Measurements from ENCODE around the gene CTIF.

The CTIF gene

DNA sequence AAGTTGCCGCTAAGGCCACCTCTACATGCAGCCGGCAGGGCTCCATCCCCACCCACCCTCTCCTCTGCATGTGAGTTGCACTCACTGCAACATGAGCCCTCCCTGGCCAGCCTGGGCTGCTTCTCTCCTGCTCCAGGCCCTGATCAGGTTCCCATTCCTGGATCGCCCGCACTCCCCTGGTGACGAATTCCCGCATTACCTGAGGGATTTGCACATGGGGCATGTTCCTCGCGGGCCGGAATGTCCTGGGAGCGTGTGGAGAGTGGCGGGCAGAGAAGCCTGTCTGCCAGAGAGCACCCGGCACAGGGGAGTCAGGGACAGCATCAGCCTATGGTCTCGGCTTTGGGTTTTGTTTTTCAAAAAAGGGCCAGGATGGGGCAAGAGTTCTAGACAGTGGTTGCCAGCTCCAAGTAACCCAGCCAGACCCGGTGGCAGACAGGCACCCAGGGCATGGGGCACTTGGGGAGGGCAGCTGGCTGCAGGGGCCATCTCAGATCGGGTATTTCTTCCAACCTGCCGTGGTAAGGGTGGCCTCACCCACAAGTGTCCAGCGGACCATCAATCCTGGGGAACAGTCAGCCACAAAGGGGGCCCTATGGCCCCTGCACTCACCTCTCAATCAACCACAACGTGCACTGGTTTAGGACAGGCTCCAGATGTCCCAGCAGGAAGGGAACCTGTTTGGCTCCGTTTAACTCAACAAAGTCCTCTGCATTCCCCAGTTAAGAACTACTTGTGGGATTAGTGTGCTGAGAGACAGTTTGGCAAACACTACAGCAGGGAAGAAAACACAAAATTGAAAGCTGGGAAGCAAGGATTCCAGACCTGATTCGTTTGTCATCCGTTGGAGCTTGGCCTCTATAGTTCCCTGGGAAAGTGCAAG is 224.2 kb downstream of the CTIF start:
- TF ChIP-seq, protein P1, sequence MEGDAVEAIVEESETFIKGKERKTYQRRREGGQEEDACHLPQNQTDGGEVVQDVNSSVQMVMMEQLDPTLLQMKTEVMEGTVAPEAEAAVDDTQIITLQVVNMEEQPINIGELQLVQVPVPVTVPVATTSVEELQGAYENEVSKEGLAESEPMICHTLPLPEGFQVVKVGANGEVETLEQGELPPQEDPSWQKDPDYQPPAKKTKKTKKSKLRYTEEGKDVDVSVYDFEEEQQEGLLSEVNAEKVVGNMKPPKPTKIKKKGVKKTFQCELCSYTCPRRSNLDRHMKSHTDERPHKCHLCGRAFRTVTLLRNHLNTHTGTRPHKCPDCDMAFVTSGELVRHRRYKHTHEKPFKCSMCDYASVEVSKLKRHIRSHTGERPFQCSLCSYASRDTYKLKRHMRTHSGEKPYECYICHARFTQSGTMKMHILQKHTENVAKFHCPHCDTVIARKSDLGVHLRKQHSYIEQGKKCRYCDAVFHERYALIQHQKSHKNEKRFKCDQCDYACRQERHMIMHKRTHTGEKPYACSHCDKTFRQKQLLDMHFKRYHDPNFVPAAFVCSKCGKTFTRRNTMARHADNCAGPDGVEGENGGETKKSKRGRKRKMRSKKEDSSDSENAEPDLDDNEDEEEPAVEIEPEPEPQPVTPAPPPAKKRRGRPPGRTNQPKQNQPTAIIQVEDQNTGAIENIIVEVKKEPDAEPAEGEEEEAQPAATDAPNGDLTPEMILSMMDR (IDR thresholded peaks at IDR 0.05): no peak
- no peak for TF ChIP-seq ZFX (IDR thresholded peaks at IDR 0.05; ENCODE audit: borderline replicate concordance)
- no peak overlapping the region for H3K27ac ChIP-seq

DNA sequence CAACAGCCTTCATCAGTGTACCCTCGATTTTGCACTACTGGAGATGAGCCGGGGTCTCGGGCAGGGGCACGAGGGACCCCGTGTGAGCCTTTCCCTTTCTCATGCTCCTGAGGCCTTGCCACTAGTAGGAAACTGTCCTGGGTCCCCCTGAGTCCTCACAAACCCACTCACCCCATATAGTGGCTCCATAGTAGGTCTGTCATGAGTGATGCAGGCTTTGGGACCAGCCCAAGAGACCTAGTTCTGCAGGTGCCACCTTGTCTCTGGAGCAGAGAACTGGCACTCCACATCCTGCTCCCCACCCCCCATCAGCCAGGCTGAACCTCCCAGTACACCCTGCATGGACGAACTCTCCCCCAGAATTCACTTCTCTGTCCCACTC is 224.9 kb downstream of the CTIF start:
- H3K27ac ChIP-seq: no peak overlapping the region
- no peak for TF ChIP-seq ZFX (IDR thresholded peaks at IDR 0.05; ENCODE audit: borderline replicate concordance)
- TF ChIP-seq, protein P1 (IDR thresholded peaks at IDR 0.05): no peak

DNA sequence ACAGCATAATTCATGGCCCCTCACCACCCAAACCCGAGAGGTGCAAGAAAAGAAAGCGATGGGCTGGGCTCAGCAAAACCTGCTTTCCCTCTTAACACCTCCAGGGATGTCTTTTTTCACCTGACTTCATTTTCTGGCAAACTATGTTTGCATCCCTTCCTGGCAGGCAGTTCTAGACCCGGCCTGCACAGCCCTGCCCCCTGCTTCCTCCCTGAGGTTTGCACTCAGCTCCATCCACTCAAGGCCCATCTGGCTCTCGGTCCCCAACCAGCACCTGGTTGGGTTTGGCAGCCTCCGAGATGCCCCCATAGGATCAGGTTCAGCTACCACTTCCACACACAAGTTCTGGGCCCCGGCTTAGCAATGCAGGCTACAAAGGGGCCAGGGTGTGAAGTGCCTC is 226.2 kb downstream of the CTIF start:
- TF ChIP-seq, protein P1 (IDR thresholded peaks at IDR 0.05): no peak
- TF ChIP-seq ZFX (IDR thresholded peaks at IDR 0.05; ENCODE audit: borderline replicate concordance): no peak
- no peak overlapping the region for H3K27ac ChIP-seq

DNA sequence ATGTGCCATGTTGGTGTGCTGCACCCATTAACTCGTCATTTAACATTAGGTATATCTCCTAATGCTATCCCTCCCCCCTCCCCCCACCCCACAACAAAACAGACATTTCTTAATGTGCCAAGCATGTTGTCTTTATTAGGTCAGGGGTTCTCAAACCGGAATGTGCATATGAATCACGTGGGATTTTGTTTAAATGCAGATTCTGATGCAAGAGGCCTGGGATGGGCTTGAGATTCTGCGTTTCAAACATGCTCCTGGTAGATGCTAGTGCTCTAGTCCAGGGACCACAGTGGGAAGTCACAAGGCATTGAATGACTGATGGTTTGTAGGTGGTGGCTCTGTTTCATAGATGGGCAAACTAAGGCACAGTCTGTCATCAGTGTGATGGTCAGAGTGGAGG is 227.2 kb downstream of the CTIF start:
- no peak for TF ChIP-seq ZFX (IDR thresholded peaks at IDR 0.05; ENCODE audit: borderline replicate concordance)
- TF ChIP-seq, protein P1 (IDR thresholded peaks at IDR 0.05): no peak
- no peak overlapping the region for H3K27ac ChIP-seq

DNA sequence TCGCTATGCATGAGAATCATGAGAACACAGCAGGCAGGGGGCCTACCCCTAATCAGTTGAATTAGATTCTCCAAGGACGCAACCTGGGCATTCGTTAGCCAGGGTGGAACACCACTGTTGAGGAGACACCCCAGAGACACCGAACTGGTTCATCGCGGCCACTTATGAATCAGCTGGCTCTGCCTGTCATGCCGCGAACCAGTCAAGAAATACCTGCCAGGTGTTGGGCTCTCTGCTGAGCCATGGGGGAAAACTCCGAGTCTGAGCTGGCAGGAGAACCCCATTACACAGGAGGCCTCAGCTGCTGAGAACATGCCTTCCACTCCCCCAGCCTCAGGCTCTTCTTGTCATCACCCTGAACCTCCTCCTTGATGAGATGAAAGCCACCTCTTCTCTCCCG is 227.7 kb downstream of the CTIF start:
- no peak overlapping the region for H3K27ac ChIP-seq
- no peak for TF ChIP-seq ZFX (IDR thresholded peaks at IDR 0.05; ENCODE audit: borderline replicate concordance)
- TF ChIP-seq, protein P1 (IDR thresholded peaks at IDR 0.05): no peak

DNA sequence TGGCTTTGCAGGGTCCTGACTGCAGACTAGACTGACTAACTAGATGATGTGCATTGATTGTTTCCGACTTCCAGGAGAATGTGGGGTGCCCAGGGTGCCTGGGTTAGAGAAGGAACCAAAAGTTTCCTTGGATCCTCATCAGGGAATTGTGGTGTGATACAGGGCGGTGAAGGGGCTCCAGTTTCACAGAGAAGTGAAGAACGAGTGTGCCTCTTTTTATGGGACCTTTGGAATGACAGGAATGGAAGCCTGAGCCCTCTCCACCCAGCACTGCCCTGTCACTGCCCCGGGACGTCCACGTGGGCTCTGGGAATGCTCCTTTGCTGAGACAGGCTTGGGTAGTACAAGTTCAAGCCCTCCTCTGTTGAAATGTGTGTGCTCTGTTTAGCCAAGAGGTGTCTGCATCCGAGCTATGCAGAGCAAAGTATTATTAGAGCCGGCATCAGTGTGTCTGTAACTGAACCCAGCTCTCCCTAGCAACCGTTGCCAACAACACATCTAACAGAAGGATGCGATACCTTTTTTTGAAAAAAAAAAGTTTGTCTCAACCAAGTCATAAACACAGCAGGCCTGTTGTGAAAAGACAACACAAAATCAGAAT is 228.4 kb downstream of the CTIF start:
- TF ChIP-seq, protein P1 (IDR thresholded peaks at IDR 0.05): no peak
- TF ChIP-seq ZFX (IDR thresholded peaks at IDR 0.05; ENCODE audit: borderline replicate concordance): no peak
- H3K27ac ChIP-seq: no peak overlapping the region

DNA sequence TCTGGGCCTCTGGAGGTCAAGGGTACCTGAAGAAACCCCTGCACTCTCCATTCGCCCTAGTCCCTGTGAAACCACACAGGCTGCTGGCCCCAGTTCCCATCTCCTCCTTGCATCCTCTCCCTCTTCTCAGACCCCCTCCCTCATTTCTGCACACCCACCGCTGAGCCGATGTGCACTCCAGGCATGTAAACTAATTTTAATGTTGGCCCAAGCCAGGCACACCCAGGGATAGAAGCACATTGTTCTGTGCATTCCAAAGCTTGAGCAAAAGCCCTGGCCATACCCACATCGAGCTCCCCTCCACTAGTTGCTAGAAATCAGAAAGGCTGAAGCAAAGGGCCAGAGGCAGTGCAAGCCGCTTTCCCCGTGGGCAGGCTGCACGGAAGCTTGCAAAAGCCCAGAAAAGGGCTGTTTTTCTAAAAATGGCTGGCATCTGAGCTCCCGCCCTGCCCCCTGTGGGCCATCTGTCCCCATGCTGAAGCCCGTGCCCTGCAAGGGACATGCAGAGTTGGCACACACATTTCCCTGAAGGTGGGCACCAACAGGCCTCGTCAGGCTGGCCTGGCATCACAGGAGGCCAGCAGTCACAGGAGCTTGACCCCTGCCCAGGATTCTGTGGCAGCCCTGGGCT is 230.3 kb downstream of the CTIF start:
- no peak for TF ChIP-seq ZFX (IDR thresholded peaks at IDR 0.05; ENCODE audit: borderline replicate concordance)
- TF ChIP-seq, protein P1 (IDR thresholded peaks at IDR 0.05): no peak
- no peak overlapping the region for H3K27ac ChIP-seq

All from 22Rv1 (cell line).